ENCODE data around the gene IQGAP3.

- TF ChIP-seq CTCF (IDR thresholded peaks at IDR 0.05) (no peak), EP300 (IDR thresholded peaks at IDR 0.05) (no peak), TP53 (CRISPR knock-in tag; IDR thresholded peaks at IDR 0.05) (no peak), KDM1A (IDR thresholded peaks at IDR 0.05; ENCODE audit: low read depth) (no peak), USF2 (IDR thresholded peaks at IDR 0.05) (no peak), CBX8 (IDR thresholded peaks at IDR 0.05) (no peak), MAX (IDR thresholded peaks at IDR 0.05) (no peak), FOSL2 (IDR thresholded peaks at IDR 0.05) (no peak), FOSL2 (CRISPR knock-in tag; IDR thresholded peaks at IDR 0.05) (no peak), TFCP2L1 (CRISPR knock-in tag; IDR thresholded peaks at IDR 0.05) (no peak), CHD4 (IDR thresholded peaks at IDR 0.05; ENCODE audit: borderline replicate concordance) (no peak), EHMT2 (IDR thresholded peaks at IDR 0.05; ENCODE audit: low read depth) (no peak), RAD21 (conservative IDR thresholded peaks at IDR 0.05 in 1 of 2, IDR thresholded peaks at IDR 0.05 in 1 of 2) (no peak), RCOR1 (IDR thresholded peaks at IDR 0.05; ENCODE audit: low read depth, low read length) (no peak), RFX5 (IDR thresholded peaks at IDR 0.05) (no peak)
Measured at GRCh38 chr1:156586892-156587477, 14.6 kb upstream of the IQGAP3 start.
